ENCODE data around the gene SLC37A2.

SLC37A2 gene

DNA sequence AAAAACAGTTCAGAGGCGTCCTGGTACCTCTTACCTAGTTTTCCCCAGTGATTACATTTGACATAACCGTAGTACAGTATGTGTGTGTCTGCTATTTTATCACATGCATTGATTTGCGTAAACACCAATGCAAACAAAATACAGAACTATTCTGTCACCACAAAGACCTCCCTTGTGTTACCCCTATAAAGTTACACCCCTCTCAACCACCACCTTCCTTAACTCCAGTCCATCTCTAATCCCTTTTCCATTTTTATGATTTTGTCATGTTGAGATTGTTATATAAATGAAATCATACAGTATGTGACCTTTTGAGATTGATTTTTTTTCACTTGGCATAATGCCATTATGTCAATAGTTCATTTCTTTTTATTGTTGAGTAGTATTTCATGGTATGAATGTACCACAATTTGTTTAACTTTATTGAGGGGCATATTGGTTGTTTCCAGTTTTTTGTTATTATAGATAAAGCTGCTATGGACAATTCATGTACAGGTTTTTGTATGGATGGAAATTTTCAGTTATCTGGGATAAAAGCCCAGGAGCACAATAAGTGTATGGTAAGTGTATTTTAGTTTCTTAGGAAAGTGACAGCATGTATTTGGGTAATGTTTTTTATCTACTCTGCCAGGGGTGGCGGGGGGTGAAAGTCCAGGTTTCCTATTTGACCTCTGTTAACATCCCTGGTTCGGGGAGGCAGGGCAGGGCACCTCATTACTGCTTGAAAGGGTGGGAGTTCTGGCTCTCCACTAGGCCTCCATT lies 6.0 kb upstream of the SLC37A2 start:
- Histone ChIP-seq H3K27me3 (ENCODE audit: insufficient read depth, poor library complexity, severe bottlenecking) (no peaks in the 10 kb centered on the region), H3K4me1 (ENCODE audit: insufficient read depth, poor library complexity, severe bottlenecking) (no peaks in the 10 kb centered on the region), H3K27ac (ENCODE audit: poor library complexity, severe bottlenecking) (no peak overlapping the region), H3K36me3 (ENCODE audit: low read depth) (no peaks in the 10 kb centered on the region), H3K4me3 (ENCODE audit: severe bottlenecking) (no peak overlapping the region), H3K9me3 (ENCODE audit: severe bottlenecking) (no peaks in the 10 kb centered on the region)
- no peak for ATAC-seq (ENCODE audit: low read depth)
- DNase-seq (ENCODE audit: low spot score): no peak
- TF ChIP-seq, protein P1, sequence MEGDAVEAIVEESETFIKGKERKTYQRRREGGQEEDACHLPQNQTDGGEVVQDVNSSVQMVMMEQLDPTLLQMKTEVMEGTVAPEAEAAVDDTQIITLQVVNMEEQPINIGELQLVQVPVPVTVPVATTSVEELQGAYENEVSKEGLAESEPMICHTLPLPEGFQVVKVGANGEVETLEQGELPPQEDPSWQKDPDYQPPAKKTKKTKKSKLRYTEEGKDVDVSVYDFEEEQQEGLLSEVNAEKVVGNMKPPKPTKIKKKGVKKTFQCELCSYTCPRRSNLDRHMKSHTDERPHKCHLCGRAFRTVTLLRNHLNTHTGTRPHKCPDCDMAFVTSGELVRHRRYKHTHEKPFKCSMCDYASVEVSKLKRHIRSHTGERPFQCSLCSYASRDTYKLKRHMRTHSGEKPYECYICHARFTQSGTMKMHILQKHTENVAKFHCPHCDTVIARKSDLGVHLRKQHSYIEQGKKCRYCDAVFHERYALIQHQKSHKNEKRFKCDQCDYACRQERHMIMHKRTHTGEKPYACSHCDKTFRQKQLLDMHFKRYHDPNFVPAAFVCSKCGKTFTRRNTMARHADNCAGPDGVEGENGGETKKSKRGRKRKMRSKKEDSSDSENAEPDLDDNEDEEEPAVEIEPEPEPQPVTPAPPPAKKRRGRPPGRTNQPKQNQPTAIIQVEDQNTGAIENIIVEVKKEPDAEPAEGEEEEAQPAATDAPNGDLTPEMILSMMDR (IDR thresholded peaks at IDR 0.05; ENCODE audit: poor library complexity, severe bottlenecking): no peak

DNA sequence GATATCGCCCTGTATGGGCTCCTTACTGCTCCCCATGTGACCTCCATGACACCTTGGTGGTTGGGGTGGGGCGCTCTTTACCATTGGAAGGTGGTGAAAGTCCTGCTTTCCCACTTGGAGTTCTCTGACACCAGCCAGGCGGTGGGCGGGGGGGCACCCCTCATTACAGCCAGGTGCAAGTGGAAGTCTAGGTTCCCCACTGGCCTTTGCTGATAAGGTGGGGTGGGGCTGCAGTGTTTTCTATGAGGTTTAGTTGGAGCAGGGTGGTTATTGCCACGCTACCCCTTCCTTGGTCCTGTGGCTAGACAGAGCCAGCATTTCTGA lies 5.5 kb upstream of the SLC37A2 start:
- Histone ChIP-seq H3K4me1 (ENCODE audit: insufficient read depth, poor library complexity, severe bottlenecking) (no peaks in the 10 kb centered on the region), H3K27me3 (ENCODE audit: insufficient read depth, poor library complexity, severe bottlenecking) (no peaks in the 10 kb centered on the region), H3K27ac (ENCODE audit: poor library complexity, severe bottlenecking) (no peak overlapping the region), H3K9me3 (ENCODE audit: severe bottlenecking) (no peaks in the 10 kb centered on the region), H3K36me3 (ENCODE audit: low read depth) (no peaks in the 10 kb centered on the region), H3K4me3 (ENCODE audit: severe bottlenecking) (no peak overlapping the region)
- TF ChIP-seq, protein P1 (IDR thresholded peaks at IDR 0.05; ENCODE audit: poor library complexity, severe bottlenecking): no peak
- ATAC-seq (ENCODE audit: low read depth) (no peak), DNase-seq (ENCODE audit: low spot score) (no peak)

DNA sequence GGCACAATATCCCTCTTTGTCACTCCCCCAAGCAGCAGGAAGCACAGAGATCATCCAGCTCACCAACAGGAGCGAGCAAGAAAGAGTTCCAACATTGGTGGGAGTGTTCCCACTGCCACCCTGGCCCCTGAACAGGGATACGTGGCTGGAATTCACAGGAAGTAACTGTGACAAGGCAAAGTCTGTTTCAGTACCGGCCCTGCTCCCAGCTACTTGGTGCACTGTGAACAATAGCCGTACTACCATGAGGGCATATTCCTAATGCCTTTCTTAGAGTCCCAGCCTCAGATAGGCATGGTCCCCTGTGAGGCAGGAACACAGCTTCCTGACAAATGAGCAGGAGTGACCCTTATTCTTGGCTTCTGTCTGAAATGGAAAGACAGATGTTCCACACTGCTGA lies 1.8 kb upstream of the SLC37A2 start:
- no peaks in the 10 kb centered on the region for H3K9me3 ChIP-seq (ENCODE audit: severe bottlenecking)
- TF ChIP-seq, protein P1 (IDR thresholded peaks at IDR 0.05; ENCODE audit: poor library complexity, severe bottlenecking): no peak
- no peaks in the 10 kb centered on the region for H3K36me3 ChIP-seq (ENCODE audit: low read depth)
- H3K27me3 ChIP-seq (ENCODE audit: insufficient read depth, poor library complexity, severe bottlenecking): no peaks in the 10 kb centered on the region
- no peak for ATAC-seq (ENCODE audit: low read depth)
- peaks cover 7% of the 10 kb centered on the region for H3K4me1 ChIP-seq (ENCODE audit: insufficient read depth, poor library complexity, severe bottlenecking)
- no peak overlapping the region for H3K4me3 ChIP-seq (ENCODE audit: severe bottlenecking)
- DNase-seq (ENCODE audit: low spot score): no peak
- no peak overlapping the region for H3K27ac ChIP-seq (ENCODE audit: poor library complexity, severe bottlenecking)

DNA sequence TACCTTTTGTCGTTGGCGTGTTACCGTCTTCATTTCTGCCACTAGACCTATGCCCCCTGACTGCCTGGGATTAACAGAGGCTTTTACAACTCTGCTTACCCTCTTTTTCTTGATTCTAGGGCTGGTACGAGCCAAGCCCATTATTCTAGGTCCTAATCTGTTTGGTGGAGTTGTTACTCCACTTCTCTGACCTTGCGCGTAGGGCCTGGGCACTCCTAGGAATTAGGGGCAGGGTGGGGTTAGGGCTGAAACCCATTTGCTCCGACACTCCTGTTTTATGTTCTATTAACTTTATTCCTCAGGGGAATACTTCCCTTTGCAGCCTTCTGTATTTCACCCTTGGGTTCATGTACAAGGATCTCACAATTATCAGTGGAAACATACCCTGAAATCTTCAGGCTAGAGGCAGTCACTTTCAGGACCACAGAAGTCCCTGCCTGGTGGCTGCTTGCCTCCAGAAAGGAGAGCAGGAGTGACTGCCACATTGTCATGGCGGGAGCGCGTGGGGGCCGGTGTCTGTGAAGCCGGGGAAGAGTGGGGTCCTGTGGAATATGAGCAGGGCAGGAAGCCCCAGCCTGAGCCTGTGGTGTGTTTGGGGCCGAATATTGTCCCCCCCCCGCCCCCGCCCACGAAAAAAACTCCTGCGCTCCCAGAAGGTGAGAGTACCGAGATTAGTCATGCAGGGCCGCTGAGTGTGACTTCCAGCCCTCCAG lies 731 bp upstream of the SLC37A2 start:
- Histone ChIP-seq H3K27me3 (ENCODE audit: insufficient read depth, poor library complexity, severe bottlenecking) (no peaks in the 10 kb centered on the region), H3K4me3 (ENCODE audit: severe bottlenecking) (peak overlapping the region; percentile 48), H3K36me3 (ENCODE audit: low read depth) (no peaks in the 10 kb centered on the region), H3K27ac (ENCODE audit: poor library complexity, severe bottlenecking) (peak overlapping the region; percentile 33), H3K4me1 (ENCODE audit: insufficient read depth, poor library complexity, severe bottlenecking) (peaks cover 7% of the 10 kb centered on the region), H3K9me3 (ENCODE audit: severe bottlenecking) (no peaks in the 10 kb centered on the region)
- ATAC-seq (ENCODE audit: low read depth) (no peak; the same call in 2 of the 3 replicates), DNase-seq (ENCODE audit: low spot score) (no peak)
- TF ChIP-seq, protein P1 (IDR thresholded peaks at IDR 0.05; ENCODE audit: poor library complexity, severe bottlenecking): no peak

Data from RWPE2 (cell line).